Measurements from ENCODE around the gene MORF4L2. TPM values are rescaled to one million over a fixed set of nuclear protein-coding genes. Genes with fewer than 3 reads are reported as not detected.
A peak's percentile ranks its signal among the peaks of the same experiment; 100 is the strongest.

The MORF4L2 gene
- total and polyA plus RNA-seq, 2 experiments from 2014 or later = 311 to 315 TPM

DNA sequence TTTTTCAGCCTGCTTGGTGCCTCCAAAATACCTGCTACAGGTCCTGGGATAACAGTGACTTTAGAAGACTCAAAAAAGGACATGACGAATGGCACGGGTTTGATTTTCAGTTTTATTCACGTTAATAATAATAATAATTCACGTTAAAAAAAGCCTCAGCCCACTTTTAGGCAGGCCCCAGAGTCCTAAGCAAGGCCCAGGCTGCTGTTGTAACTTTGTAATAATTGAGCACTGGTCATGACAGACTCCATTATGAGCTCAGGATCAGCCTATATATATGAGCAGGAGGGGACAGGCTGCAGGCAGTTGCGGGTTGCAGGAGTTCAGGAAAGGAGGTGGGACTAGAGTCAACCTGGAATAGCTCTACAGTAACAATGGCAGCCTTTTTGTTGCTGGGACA lies 24.1 kb upstream of the MORF4L2 start, which contains the start of gene TMEM31:
TMEM31 (plus strand) TSS at position 301 of the 400 bp plus-strand sequence. CDS start 1,350 bp downstream, outside the sequence.
- peak within 1 kb of the TSS; percentile 5; the same call in 1 of the 3 replicates for H3K4me3 Mint-ChIP-seq
- Histone ChIP-seq H3K9me2 (ENCODE audit: insufficient read depth) (no peaks in the 10 kb centered on the region), H3K4me1 (ENCODE audit: insufficient read depth) (no peaks in the 10 kb centered on the region), H2AFZ (no peak within 1 kb of the TSS), H3K27me3 (ENCODE audit: insufficient read depth) (no peaks in the 10 kb centered on the region), H3K36me3 (ENCODE audit: insufficient read depth) (no peaks in the 10 kb centered on the region), H3K4me3 (no peak within 1 kb of the TSS), H4K20me1 (replicated peaks; ENCODE audit: insufficient read depth) (no peaks in the 10 kb centered on the region), H3K79me2 (replicated peaks; ENCODE audit: insufficient read depth) (no peaks in the 10 kb centered on the region), H3K27ac (ENCODE audit: low read depth) (no peak within 1 kb of the TSS), H3K4me2 (no peak within 1 kb of the TSS), H3F3A (replicated peaks; ENCODE audit: low read depth) (no peaks in the 10 kb centered on the region)
- TF ChIP-seq EZH2phosphoT487 (IDR thresholded peaks at IDR 0.05; ENCODE audit: unreplicated experiment) (no peak), ZNF331 (CRISPR knock-in tag; IDR thresholded peaks at IDR 0.05; ENCODE audit: low read depth) (no peak), NANOG (IDR thresholded peaks at IDR 0.05; ENCODE audit: borderline replicate concordance) (no peak), CREB1 (CRISPR knock-in tag; IDR thresholded peaks at IDR 0.05; ENCODE audit: low read depth) (no peak), EZH2 (IDR thresholded peaks at IDR 0.05; ENCODE audit: low read depth, unreplicated experiment) (no peak), STAT1 (IDR thresholded peaks at IDR 0.05; ENCODE audit: unreplicated experiment) (no peak), POLR2AphosphoS5 (IDR thresholded peaks at IDR 0.05; ENCODE audit: low read depth) (no peak)
- TF ChIP-seq, protein P1, sequence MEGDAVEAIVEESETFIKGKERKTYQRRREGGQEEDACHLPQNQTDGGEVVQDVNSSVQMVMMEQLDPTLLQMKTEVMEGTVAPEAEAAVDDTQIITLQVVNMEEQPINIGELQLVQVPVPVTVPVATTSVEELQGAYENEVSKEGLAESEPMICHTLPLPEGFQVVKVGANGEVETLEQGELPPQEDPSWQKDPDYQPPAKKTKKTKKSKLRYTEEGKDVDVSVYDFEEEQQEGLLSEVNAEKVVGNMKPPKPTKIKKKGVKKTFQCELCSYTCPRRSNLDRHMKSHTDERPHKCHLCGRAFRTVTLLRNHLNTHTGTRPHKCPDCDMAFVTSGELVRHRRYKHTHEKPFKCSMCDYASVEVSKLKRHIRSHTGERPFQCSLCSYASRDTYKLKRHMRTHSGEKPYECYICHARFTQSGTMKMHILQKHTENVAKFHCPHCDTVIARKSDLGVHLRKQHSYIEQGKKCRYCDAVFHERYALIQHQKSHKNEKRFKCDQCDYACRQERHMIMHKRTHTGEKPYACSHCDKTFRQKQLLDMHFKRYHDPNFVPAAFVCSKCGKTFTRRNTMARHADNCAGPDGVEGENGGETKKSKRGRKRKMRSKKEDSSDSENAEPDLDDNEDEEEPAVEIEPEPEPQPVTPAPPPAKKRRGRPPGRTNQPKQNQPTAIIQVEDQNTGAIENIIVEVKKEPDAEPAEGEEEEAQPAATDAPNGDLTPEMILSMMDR (conservative IDR thresholded peaks at IDR 0.05; ENCODE audit: low read depth in 2 of 2) = no peak
- H3K9me3 Mint-ChIP-seq = no peaks in the 10 kb centered on the region
- H3K4me1 Mint-ChIP-seq = peaks cover 11% of the 10 kb centered on the region
- DNase-seq (ENCODE audit: low spot score) (no peak), ATAC-seq (no peak)
- peaks cover 11% of the 10 kb centered on the region for H3K27me3 Mint-ChIP-seq (ENCODE audit: insufficient read depth, low read depth, poor library complexity)
- no peaks in the 10 kb centered on the region for H3K36me3 Mint-ChIP-seq (ENCODE audit: low read depth)
- H3K27ac Mint-ChIP-seq = no peak within 1 kb of the TSS

DNA sequence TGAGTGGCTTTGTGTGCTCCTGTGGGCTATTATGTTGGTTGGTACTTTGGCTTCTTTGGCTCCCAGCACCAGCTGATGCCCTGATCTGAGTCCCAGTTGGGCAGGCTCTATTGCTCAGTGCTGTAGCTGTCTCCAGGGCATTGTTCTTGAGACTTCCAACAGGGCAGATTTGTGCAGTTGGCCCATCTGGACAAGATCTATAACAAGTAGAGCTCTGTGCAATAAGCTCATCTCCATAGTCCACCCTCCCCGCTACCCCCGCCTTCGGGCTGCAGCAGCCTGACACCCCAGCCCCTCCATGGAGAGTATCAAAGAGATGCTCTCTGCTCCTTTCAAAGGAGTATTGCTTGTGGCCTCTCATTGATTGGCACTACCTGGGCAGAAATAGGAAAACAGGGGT lies 18.4 kb upstream of the MORF4L2 start:
- DNase-seq (ENCODE audit: low spot score) = no peak
- H3K36me3 Mint-ChIP-seq (ENCODE audit: low read depth) = no peaks in the 10 kb centered on the region
- Histone ChIP-seq H3K79me2 (replicated peaks; ENCODE audit: insufficient read depth) (no peaks in the 10 kb centered on the region), H3K4me2 (no peak overlapping the region), H3K4me1 (ENCODE audit: insufficient read depth) (no peaks in the 10 kb centered on the region), H4K20me1 (replicated peaks; ENCODE audit: insufficient read depth) (no peaks in the 10 kb centered on the region), H2AFZ (no peak overlapping the region), H3K4me3 (no peak overlapping the region), H3F3A (replicated peaks; ENCODE audit: low read depth) (no peaks in the 10 kb centered on the region), H3K9me2 (ENCODE audit: insufficient read depth) (no peaks in the 10 kb centered on the region), H3K27ac (ENCODE audit: low read depth) (no peak overlapping the region), H3K36me3 (ENCODE audit: insufficient read depth) (no peaks in the 10 kb centered on the region), H3K27me3 (ENCODE audit: insufficient read depth) (no peaks in the 10 kb centered on the region)
- H3K27me3 Mint-ChIP-seq (ENCODE audit: insufficient read depth, low read depth, poor library complexity) = no peaks in the 10 kb centered on the region
- H3K27ac Mint-ChIP-seq = no peak overlapping the region
- H3K9me3 Mint-ChIP-seq = no peaks in the 10 kb centered on the region
- no peak for ATAC-seq
- no peak overlapping the region for H3K4me3 Mint-ChIP-seq
- H3K4me1 Mint-ChIP-seq = peaks cover 3% of the 10 kb centered on the region; the same call in 1 of the 3 replicates
- TF ChIP-seq, protein P2, sequence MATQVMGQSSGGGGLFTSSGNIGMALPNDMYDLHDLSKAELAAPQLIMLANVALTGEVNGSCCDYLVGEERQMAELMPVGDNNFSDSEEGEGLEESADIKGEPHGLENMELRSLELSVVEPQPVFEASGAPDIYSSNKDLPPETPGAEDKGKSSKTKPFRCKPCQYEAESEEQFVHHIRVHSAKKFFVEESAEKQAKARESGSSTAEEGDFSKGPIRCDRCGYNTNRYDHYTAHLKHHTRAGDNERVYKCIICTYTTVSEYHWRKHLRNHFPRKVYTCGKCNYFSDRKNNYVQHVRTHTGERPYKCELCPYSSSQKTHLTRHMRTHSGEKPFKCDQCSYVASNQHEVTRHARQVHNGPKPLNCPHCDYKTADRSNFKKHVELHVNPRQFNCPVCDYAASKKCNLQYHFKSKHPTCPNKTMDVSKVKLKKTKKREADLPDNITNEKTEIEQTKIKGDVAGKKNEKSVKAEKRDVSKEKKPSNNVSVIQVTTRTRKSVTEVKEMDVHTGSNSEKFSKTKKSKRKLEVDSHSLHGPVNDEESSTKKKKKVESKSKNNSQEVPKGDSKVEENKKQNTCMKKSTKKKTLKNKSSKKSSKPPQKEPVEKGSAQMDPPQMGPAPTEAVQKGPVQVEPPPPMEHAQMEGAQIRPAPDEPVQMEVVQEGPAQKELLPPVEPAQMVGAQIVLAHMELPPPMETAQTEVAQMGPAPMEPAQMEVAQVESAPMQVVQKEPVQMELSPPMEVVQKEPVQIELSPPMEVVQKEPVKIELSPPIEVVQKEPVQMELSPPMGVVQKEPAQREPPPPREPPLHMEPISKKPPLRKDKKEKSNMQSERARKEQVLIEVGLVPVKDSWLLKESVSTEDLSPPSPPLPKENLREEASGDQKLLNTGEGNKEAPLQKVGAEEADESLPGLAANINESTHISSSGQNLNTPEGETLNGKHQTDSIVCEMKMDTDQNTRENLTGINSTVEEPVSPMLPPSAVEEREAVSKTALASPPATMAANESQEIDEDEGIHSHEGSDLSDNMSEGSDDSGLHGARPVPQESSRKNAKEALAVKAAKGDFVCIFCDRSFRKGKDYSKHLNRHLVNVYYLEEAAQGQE (IDR thresholded peaks at IDR 0.05; ENCODE audit: unreplicated experiment) = no peak
- no peak for TF ChIP-seq ZNF331 (CRISPR knock-in tag; IDR thresholded peaks at IDR 0.05; ENCODE audit: low read depth)
- TF ChIP-seq, protein P1 (conservative IDR thresholded peaks at IDR 0.05; ENCODE audit: low read depth in 2 of 2) = no peak

Data from GM23338 (cell line).